GM12873 (cell line): Measurements from ENCODE around the gene WIPF2.

Source experiments
- CTCF ChIP-seq: IDR thresholded peaks from 2 replicates; pipeline ENCODE4 v1.5.1; 2012; ENCODE audit warnings: low read depth, mild to moderate bottlenecking, moderate library complexity, low read length, control low read depth; ENCODE audit not compliant: insufficient read depth; ENCODE audit errors: missing control alignments

The WIPF2 gene

GRCh38 chr17:40312131-40312731 is 93.1 kb downstream of the WIPF2 start:
- no peak for TF ChIP-seq CTCF

GRCh38 chr17:40312893-40313667 is 94.0 kb downstream of the WIPF2 start:
- TF ChIP-seq CTCF = no peak

GRCh38 chr17:40313668-40314583 is 94.8 kb downstream of the WIPF2 start:
- TF ChIP-seq CTCF = no peak

GRCh38 chr17:40314584-40314956 is 95.5 kb downstream of the WIPF2 start:
- TF ChIP-seq CTCF = no peak

- no peak for TF ChIP-seq CTCF
Measured at GRCh38 chr17:40315206-40315605, 96.1 kb downstream of the WIPF2 start.

- no peak for TF ChIP-seq CTCF
Measured at GRCh38 chr17:40315678-40316570, 96.8 kb downstream of the WIPF2 start.
